HK-2 (cell line): ENCODE measurements around the gene UGT2A2.
"Not testable (repeated sequence)": the region's sequence is repeated elsewhere in the genome, so short reads cannot be mapped to it uniquely, and the experiment has no call there.

Experiments used
- DNase-seq: peaks from one replicate; pipeline ENCODE4 v3.0.0-alpha.2; 2018; ENCODE audit not compliant: unreplicated experiment

The UGT2A2 gene

DNA sequence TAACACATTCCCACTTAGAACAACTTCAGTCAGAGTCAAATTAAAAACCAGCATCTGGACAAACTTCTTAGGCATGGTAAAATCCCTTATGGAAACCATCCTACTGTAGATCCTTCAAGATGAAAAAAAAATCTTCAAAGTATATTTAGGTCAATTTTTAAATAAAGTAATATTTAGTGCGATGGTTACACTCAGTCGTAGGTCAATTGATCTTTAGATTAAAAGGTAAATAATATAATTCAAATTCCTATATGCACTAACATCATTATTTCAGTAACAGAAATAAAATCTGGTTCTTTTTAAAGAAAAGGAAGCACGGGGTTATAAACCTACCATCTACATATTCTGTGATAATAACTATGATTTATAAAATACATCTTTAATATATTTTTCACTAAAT, at the start of gene UGT2A2:
UGT2A2 (minus strand) TSS at position 101 of the 400 bp plus-strand sequence; CDS start at position 99, 2 bp downstream.
- DNase-seq = no peak

- DNase-seq = no peak
These were observed 45.4 kb upstream of the UGT2A2 start for GRCh38 chr4:69684804-69685203.

DNA sequence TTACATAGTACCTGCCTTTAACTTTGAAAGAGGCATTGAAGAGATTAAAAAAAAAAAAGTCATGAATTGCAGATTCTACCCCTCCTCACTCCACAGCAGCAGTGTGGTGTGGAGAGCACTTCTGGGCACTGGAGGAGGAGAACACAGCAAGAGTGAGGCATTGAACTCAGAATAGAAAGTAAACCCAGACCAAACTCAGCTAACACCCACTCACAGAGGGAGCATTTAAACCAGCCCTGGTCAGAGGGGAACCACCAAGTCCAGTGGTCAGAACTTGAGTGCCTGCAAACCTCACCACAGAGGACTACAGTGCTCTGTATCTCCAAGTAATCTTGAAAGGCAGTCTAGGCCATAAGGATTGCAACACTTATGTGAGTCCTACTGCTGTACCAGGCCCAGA, 29.2 kb upstream of the UGT2A2 start:
- no peak for DNase-seq

DNA sequence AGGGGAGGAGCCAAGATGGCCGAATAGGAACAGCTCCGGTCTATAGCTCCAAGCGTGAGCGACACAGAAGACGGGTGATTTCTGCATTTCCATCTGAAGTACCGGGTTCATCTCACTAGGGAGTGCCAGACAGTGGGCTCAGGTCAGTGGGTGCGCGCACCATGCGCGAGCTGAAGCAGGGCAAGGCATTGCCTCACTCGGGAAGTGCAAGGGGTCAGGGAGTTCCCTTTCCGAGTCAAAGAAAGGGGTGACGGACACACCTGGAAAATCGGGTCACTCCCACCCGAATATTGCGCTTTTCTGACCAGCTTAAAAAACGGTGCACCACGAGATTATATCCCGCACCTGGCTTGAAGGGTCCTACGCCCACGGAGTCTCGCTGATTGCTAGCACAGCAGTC, 24.6 kb upstream of the UGT2A2 start:
- not testable (repeated sequence) for DNase-seq

GRCh38 chr4:69661130-69661803, 21.8 kb upstream of the UGT2A2 start:
- DNase-seq = not testable (repeated sequence)

- no peak for DNase-seq
These were observed 18.7 kb upstream of the UGT2A2 start for GRCh38 chr4:69658133-69658532.

- DNase-seq = no peak
These were observed 17.3 kb upstream of the UGT2A2 start for GRCh38 chr4:69656653-69657158.

GRCh38 chr4:69653147-69653546, 13.7 kb upstream of the UGT2A2 start, which contains the start of gene UGT2A1:
Gene UGT2A1 (minus strand): TSS chr4:69653247. CDS start chr4:69647644, 5,603 bp downstream.
- DNase-seq = no peak

DNA sequence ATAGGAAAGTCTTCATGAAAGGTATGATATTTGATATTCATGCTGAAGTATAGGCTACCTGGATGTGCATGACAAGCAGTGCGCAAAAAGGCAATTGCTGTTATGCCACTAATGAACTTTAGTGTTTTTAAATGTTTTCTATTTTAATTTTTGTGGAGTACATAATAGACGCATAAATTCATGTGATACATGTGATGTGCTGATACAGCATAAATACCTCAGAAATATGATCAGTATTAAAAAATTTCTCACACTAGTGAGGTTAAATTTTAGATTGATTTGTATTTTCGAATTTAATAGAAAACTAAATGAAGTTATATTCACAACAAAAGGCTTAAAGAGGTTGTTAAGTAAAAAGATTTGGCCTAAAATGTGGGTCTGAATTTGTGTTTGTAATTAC, 11.4 kb upstream of the UGT2A2 start:
- DNase-seq = no peak

GRCh38 chr4:69649629-69650028, 10.2 kb upstream of the UGT2A2 start:
- DNase-seq = no peak

DNA sequence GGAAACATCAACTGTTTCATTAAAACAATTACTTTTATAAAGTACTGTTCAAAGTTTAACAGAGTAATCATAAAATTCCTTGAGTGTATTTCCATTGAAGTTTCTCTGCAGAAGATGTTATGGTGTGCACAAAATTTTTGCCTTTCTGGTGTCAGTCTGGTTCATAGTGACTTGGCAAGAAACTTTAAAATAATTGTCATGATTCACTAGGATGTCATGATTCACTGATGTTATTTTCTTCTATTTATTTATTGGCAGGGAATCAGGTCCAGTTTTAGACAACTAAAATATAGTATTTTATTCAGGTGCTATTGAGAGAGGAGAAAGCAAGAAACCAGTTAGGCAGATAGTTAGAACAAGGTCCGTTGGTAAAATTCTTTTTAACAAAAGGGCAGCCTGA, 9.8 kb upstream of the UGT2A2 start:
- DNase-seq = no peak

DNA sequence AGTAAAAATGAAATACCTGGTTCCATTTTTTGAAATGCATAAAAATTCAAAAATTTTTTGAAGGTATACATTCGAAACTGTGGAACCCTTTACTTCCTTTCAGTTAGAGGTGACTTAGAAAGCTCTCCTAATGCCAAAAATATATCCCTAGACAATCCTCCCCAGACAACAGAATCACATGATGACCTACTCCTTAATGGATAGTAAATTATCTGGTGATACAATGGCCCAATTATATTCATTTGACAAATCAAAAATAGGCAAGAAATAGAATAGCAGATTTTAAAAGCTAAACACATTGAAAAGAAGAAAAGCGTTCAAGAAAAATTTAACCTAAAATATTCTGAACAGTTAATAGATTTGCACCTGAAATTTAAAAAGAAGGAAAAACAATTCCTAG, 3.5 kb upstream of the UGT2A2 start:
- DNase-seq = no peak

GRCh38 chr4:69640289-69640688, 847 bp upstream of the UGT2A2 start:
- no peak for DNase-seq

GRCh38 chr4:69617083-69617694, 22.3 kb downstream of the UGT2A2 start:
- no peak for DNase-seq

- no peak for DNase-seq
These were observed 29.0 kb downstream of the UGT2A2 start for GRCh38 chr4:69610484-69610883.

DNA sequence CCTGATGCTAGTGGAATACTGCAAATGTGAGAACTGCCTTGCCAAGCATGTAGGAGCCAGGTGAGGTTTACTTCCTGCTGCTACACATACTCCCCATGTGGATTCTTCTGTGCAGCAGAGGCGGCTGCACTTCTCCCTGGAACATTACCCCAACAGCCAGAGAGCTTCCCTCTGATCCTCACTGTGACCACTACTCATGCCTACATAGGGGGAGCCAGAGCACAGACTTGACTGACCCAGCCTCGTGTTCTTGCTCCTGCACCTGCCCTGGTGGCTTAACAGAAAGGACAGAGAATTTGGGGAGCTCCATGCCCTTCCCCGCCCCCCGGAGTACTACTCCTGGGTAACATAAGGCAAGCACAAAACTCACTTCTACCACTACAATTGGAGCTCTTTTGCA, 38.4 kb downstream of the UGT2A2 start:
- no peak for DNase-seq

GRCh38 chr4:69600013-69600412, 39.4 kb downstream of the UGT2A2 start:
- no peak for DNase-seq

DNA sequence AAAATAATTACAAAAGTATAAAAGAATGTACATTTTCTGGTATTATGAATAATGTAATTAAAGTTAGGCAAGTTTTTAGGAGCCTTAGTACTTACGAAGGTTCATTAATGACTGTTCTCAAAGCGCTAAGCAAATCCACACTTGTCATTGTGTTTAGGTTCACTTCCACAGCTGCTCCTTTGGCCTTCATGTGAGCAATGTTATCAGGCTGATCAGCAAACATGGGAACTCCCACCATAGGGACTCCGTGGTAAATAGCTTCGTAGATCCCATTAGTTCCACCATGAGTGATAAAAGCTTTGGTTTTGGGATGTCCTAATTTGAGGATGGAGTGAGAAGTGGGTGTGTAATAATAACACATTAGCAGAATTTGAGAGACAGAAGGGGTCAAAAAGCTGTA, 45.1 kb downstream of the UGT2A2 start:
- no peak for DNase-seq

GRCh38 chr4:69591364-69591763, 48.1 kb downstream of the UGT2A2 start:
- DNase-seq = no peak

- no peak for DNase-seq
These were observed 49.6 kb downstream of the UGT2A2 start for GRCh38 chr4:69589884-69590283.

- DNase-seq = no peak
These were observed 55.3 kb downstream of the UGT2A2 start for GRCh38 chr4:69584135-69584534.

DNA sequence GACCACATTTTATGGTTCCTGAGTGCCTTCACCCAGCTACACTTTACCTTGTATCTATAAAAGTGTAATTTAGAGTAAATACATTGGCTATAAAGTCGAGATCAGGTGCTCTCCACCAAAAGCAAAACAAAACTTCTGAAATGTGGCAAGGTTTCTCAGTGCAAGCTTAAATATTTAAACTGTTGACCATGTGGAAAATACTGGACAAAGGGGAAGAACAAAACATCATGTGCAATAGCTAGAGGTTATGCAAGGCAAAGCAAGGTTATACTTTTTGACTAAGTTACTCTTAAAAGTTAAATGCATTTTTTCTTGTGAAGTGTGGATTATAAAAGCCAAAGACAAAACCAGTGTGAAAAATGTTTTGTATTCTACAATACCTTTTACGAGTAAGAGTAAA, 55.9 kb downstream of the UGT2A2 start:
- no peak for DNase-seq

GRCh38 chr4:69577245-69577644, 62.2 kb downstream of the UGT2A2 start:
- no peak for DNase-seq
